ENCODE data around the gene ZNF165. TPM values are rescaled to one million over a fixed set of nuclear protein-coding genes. Genes with fewer than 3 reads are reported as not detected.
"Not testable (repeated sequence)": the region's sequence is repeated elsewhere in the genome, so short reads cannot be mapped to it uniquely, and the experiment has no call there.

The ZNF165 gene
- total RNA-seq, 1 experiment from 2014 or later: 0.58 TPM

DNA sequence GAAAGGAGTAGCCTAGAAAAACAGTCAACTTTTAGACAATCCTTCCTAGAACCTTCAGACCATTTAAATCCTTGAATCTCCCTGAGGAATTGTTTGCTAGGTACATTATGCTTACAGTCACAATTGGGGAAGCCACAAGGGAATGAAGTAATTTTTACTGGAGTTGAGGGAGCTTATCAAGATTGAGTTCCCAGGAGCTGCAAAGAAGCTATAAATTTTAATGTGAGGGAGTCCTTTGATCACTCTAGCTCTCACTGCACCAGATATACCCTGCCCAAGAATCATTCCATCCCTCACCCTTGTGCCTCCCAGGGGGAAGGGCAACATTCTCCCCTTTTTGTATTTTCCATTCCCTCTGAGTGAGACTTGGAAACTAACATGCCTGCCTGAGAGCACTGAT is 12.3 kb upstream of the ZNF165 start:
- Histone ChIP-seq H3K27ac (ENCODE audit: low read depth, low read length, poor library complexity, severe bottlenecking) (no peak overlapping the region), H3K27me3 (replicated peaks; ENCODE audit: insufficient read depth, low read depth, low read length, poor library complexity) (peaks cover 33% of the 10 kb centered on the region), H3K36me3 (ENCODE audit: insufficient read depth, low read length, poor library complexity, severe bottlenecking) (no peaks in the 10 kb centered on the region), H3K4me1 (ENCODE audit: insufficient read depth, low read length, poor library complexity, severe bottlenecking) (no peaks in the 10 kb centered on the region), H3K4me3 (ENCODE audit: low read depth, low read length, poor library complexity, severe bottlenecking) (no peak overlapping the region), H3K9me3 (ENCODE audit: low read depth, low read length, poor library complexity, severe bottlenecking) (no peaks in the 10 kb centered on the region)
- ChIA-PET CTCF (no interaction called here), POLR2A (ENCODE audit: low non-redundant PET) (no interaction called here)
- intact Hi-C loops (cut with micrococcal nuclease; ENCODE audit: unreplicated experiment): no loop called here
- TF ChIP-seq, protein P1, sequence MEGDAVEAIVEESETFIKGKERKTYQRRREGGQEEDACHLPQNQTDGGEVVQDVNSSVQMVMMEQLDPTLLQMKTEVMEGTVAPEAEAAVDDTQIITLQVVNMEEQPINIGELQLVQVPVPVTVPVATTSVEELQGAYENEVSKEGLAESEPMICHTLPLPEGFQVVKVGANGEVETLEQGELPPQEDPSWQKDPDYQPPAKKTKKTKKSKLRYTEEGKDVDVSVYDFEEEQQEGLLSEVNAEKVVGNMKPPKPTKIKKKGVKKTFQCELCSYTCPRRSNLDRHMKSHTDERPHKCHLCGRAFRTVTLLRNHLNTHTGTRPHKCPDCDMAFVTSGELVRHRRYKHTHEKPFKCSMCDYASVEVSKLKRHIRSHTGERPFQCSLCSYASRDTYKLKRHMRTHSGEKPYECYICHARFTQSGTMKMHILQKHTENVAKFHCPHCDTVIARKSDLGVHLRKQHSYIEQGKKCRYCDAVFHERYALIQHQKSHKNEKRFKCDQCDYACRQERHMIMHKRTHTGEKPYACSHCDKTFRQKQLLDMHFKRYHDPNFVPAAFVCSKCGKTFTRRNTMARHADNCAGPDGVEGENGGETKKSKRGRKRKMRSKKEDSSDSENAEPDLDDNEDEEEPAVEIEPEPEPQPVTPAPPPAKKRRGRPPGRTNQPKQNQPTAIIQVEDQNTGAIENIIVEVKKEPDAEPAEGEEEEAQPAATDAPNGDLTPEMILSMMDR (conservative IDR thresholded peaks at IDR 0.05; ENCODE audit: low read depth, low read length): no peak
- no peak for TF ChIP-seq EZH2 (IDR thresholded peaks at IDR 0.05; ENCODE audit: borderline replicate concordance, low read depth, low read length, poor library complexity, severe bottlenecking)
- DNase-seq (ENCODE audit: low spot score): no peak
- no TSS peak for BruUV-seq (replicated peaks)

DNA sequence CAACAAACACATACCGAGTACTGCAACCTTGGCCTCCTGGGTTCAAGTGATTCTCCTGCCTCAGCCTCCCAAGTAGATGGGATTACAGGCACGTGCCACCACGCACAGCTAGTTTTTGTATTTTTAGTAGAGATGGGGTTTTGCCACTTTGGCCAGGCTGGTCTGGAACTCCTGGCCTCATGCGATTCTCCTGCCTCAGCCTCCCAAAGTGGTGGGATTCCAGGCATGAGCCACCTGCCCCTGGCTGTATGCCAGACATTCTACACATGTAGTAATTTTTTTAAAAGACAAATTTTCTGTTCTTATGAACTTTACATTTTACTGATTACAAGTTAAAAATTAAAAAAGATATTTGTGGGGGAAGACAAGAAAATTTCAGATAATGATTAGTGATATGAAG is 9.4 kb upstream of the ZNF165 start:
- DNase-seq (ENCODE audit: low spot score); intact Hi-C loops (cut with micrococcal nuclease; ENCODE audit: unreplicated experiment); H3K9me3 ChIP-seq (ENCODE audit: low read depth, low read length, poor library complexity, severe bottlenecking); BruUV-seq (replicated peaks); H3K27ac ChIP-seq (ENCODE audit: low read depth, low read length, poor library complexity, severe bottlenecking); H3K4me1 ChIP-seq (ENCODE audit: insufficient read depth, low read length, poor library complexity, severe bottlenecking); POLR2A ChIA-PET (ENCODE audit: low non-redundant PET); H3K36me3 ChIP-seq (ENCODE audit: insufficient read depth, low read length, poor library complexity, severe bottlenecking); CTCF ChIA-PET; H3K4me3 ChIP-seq (ENCODE audit: low read depth, low read length, poor library complexity, severe bottlenecking): not testable (repeated sequence)
- peaks cover 34% of the 10 kb centered on the region for H3K27me3 ChIP-seq (replicated peaks; ENCODE audit: insufficient read depth, low read depth, low read length, poor library complexity)

DNA sequence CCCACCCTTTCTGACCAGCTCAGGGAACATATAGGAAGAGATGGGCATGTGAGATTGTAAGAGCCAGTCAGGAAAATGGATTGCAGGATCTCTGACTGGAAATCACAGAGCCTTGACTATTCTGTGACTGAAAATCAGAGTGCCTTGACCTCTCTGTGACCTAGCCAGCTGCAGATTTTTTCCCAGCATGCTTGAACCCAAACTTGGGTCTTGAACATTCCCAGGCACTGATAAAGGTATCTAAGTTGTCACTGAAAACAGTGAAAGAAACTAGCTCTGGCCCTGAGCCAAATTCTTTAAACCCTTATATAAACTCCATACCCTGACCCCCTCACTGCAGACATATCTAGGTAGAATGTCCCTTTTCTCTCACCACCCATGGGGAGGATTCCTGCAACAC is 2.3 kb upstream of the ZNF165 start:
- no TSS peak for BruUV-seq (replicated peaks)
- Histone ChIP-seq H3K27me3 (replicated peaks; ENCODE audit: insufficient read depth, low read depth, low read length, poor library complexity) (peaks cover 6% of the 10 kb centered on the region), H3K4me1 (ENCODE audit: insufficient read depth, low read length, poor library complexity, severe bottlenecking) (no peaks in the 10 kb centered on the region), H3K4me3 (ENCODE audit: low read depth, low read length, poor library complexity, severe bottlenecking) (no peak overlapping the region), H3K9me3 (ENCODE audit: low read depth, low read length, poor library complexity, severe bottlenecking) (no peaks in the 10 kb centered on the region), H3K27ac (ENCODE audit: low read depth, low read length, poor library complexity, severe bottlenecking) (no peak overlapping the region), H3K36me3 (ENCODE audit: insufficient read depth, low read length, poor library complexity, severe bottlenecking) (no peaks in the 10 kb centered on the region)
- intact Hi-C loops (cut with micrococcal nuclease; ENCODE audit: unreplicated experiment): no loop called here
- ChIA-PET CTCF (no interaction called here), POLR2A (ENCODE audit: low non-redundant PET) (no interaction called here)
- TF ChIP-seq, protein P1 (conservative IDR thresholded peaks at IDR 0.05; ENCODE audit: low read depth, low read length): no peak
- TF ChIP-seq EZH2 (IDR thresholded peaks at IDR 0.05; ENCODE audit: borderline replicate concordance, low read depth, low read length, poor library complexity, severe bottlenecking): no peak
- no peak for DNase-seq (ENCODE audit: low spot score)

DNA sequence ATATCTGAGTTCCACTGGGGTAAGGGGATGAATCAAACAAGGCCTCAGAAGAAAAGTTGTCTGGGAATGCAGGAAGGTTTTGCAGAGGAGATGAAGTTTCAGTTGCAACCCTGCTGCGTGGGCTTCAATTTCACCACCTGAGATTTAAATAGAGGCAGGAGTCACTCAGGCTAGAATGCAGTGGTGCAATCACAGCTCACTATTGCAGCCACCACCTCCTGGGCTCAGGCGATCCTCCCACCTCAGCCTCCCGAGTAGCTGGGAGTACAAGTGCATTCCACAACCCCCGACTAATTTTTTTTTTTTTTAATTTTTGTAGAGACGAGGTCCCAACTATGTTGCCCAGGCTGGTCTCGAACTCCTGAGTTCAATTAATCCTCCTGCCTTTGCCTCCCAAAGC is 1.5 kb upstream of the ZNF165 start:
- ChIA-PET POLR2A (ENCODE audit: low non-redundant PET) (no interaction called here), CTCF (no interaction called here)
- Histone ChIP-seq H3K27ac (ENCODE audit: low read depth, low read length, poor library complexity, severe bottlenecking) (no peak overlapping the region), H3K9me3 (ENCODE audit: low read depth, low read length, poor library complexity, severe bottlenecking) (no peaks in the 10 kb centered on the region), H3K27me3 (replicated peaks; ENCODE audit: insufficient read depth, low read depth, low read length, poor library complexity) (no peaks in the 10 kb centered on the region), H3K36me3 (ENCODE audit: insufficient read depth, low read length, poor library complexity, severe bottlenecking) (no peaks in the 10 kb centered on the region), H3K4me3 (ENCODE audit: low read depth, low read length, poor library complexity, severe bottlenecking) (no peak overlapping the region), H3K4me1 (ENCODE audit: insufficient read depth, low read length, poor library complexity, severe bottlenecking) (no peaks in the 10 kb centered on the region)
- DNase-seq (ENCODE audit: low spot score): no peak
- intact Hi-C loops (cut with micrococcal nuclease; ENCODE audit: unreplicated experiment): no loop called here
- BruUV-seq (replicated peaks): no TSS peak
- no peak for TF ChIP-seq EZH2 (IDR thresholded peaks at IDR 0.05; ENCODE audit: borderline replicate concordance, low read depth, low read length, poor library complexity, severe bottlenecking)
- TF ChIP-seq, protein P1 (conservative IDR thresholded peaks at IDR 0.05; ENCODE audit: low read depth, low read length): no peak
